NCI-H510A (cell line): Measurements from ENCODE around the gene ETFB.
"Not testable (repeated sequence)": the region's sequence is repeated elsewhere in the genome, so short reads cannot be mapped to it uniquely, and the experiment has no call there.

ENCODE experiments used
- DNase-seq: peaks from one replicate; lab custom pipeline; 2025; lab: John Stamatoyannopoulos, UW

ETFB gene

DNA sequence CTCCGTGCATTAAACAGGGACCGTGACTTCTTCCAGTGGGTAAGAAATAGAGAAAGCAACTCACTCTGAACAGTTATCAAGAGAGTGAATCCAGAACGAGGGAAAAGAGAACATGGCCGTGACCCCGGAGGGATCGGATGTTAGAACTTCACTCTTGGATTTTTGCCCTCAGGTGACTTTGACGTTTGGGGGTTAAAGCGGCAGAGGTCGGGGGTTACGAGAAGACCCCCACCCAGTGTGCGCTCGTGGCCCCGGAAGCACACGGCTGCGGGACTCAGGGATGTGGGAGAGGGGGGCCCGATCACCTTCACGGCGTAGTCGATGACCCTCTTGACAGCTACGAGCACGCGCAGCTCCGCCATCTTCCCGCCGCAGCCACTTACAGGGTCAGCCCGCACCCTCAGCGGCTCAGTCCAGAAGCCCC is at the start of gene ETFB:
TSS of gene ETFB (minus strand) at position 424 of the 424 bp plus-strand sequence. CDS start at position 362, 62 bp downstream.
- no peak for DNase-seq

DNA sequence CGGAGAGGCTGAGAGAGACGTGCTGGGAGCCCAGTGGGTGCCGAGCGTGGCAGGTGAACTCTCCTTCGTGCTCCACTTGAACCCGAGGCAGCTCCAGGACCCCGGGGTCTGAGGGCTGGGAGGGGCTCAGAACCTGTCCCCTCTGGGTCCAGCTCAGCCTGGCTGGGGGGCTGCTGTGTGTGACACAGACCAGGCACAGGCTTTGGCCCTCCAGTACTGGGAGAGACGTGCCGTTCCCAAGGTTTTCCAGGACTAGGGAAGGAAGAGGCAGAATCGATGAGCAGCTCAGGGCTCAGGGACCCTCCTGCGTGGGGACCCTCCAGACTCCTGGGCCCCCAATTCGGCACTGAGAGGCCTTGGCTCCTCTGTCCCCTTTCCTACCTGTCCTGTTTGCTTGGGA is 49.0 kb upstream of the ETFB start:
- no peak for DNase-seq

DNA sequence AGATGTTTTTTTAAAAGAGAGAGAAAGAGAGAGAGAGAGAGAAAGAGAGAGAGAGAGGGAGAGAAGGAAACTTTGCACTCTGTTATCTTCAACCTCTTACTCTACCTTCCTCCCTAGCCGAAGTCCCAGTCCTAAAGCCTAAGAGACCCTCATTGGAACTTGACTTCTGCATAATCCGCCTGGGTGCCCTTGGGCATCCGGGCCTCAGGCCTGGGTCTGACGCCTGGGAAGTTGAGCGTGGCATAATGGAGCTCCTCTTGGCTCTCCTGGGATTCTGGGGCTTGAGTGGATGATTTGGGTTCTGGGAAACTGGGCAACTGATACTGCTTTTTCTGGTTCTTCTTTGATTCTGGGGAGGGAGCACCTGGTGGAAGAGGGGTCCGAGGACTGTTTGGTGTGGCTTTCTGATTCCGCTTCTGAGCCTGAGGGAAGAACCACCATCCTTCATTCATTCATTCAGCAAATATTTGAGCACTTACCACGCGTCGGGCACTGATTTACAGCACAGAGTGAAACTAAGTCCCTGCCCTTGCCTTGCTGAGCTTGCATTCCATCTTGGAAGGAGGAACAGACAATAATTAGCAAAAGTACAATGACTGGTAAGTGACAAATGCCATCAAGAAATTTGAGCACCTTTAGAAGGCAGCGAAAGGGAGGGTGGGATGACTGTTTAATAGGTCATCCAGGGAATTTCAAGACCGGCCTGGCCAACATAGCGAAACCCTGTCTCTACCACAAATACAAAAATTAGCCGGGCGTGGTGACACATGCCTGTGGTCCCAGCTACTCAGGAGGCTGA is 45.0 kb upstream of the ETFB start:
- DNase-seq, result no peak

DNA sequence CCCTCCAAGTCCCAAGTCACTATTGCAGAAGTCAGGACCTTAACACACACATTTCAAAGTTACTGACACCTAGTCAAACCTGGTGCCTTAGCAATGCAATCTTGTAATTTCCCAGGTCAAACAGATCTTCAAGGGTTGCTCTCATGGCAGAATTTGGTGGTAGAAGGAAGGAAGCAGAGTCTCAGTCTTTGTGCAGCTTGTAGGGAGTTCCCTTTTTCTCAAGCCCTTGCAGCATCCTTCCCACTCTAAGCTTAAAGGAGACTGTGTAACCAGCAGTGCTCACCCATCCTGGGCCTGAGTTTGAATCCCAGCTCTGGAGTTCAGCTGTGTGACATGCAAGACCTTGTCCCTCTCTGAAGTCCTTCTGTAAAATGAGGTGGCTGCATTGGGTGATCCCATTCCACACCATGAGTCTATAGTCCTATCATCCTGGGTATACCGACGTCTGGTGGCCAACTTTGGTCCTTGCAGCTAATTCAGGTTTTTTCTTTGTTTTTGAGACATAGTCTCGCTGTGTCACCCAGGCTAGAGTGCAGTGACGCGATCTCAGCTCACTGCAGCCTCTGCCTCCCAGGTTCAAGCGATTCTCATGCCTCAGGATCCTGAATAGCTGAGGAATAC is 41.4 kb upstream of the ETFB start:
- DNase-seq, result no peak

DNA sequence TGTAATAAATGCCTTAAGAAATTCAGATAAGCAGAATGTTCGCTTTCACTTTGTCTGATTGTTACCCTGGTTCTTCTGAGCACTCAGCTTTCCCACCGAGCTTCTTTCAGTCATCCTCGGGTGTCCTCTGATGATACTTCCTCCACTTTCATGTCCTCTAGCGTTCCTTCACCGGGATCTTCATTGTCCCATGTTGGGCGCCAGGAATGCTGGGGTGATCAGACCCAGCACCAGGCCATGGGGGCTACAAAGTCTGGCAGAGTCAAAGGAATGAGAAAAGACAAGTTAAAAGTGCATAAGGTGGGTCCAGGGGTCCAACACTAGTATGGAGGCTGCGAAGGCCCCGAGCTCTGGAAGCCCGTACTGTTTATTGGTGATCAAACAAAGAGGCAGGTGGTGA is 35.9 kb upstream of the ETFB start:
- no peak for DNase-seq

DNA sequence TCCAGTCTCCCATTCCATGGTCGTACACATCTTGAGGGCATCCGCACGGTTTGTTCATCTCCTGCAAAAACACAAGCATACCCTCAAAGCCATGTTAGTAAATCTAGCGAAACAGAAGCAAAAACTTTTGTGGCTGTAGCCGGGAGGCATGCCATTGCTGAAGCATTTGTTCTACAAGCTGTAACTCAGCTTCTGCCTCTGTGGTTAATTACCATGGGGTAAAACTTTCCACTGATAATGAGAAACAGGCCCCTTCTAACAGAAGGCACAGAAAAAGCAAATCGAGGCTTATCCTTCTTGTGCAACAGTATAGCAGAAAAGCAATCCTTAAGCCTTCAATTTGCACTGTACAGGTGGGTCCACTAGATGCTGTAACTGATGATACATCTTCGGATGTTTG is 33.7 kb upstream of the ETFB start:
- not testable (repeated sequence) for DNase-seq

DNA sequence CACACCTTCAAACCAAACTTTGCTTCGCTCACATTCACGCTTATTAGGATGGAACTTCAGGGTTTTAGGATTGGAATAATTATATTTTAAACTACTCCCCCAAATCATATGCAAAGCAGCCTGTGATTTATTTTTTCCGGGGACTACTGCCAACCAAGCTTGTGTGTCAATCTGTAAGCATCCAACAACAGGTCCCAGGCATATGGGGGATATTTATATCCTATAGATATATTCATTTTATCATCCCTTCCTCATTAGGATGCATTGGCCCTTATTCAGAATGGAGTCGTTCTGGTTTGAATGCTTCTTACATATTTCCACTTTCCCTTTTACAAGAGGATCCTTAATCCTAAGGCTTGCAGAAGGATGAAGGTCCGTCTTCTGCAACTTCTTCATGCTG is 33.0 kb upstream of the ETFB start:
- DNase-seq, result no peak

DNA sequence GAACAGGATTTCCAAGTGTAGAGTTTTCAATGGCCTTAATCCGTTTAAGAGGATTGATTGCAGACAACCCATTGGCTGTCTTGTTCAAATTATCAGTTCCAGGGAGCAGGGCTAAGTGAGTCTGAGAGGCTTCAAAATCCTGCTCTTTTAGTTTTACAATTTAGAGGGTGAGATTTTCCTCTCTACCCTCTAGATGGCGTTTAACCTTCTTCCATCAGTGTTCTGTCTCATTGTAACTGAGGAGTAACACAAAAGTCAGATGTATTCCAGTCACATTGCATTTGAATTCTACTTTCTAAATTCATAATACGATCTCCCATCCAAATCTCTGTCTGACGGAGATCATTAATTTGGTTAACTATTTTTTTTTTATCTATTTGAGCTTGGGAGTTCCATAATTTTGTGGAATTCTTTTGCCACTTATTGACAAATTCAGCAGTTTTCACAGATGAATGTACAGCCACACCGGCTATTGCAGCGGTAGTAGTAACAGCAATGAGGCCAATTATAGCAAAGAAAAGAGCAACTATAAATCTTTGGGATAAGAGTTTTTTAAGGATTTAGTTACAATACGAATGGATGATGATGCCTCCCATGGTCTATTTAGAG is 32.0 kb upstream of the ETFB start:
- DNase-seq, result no peak

DNA sequence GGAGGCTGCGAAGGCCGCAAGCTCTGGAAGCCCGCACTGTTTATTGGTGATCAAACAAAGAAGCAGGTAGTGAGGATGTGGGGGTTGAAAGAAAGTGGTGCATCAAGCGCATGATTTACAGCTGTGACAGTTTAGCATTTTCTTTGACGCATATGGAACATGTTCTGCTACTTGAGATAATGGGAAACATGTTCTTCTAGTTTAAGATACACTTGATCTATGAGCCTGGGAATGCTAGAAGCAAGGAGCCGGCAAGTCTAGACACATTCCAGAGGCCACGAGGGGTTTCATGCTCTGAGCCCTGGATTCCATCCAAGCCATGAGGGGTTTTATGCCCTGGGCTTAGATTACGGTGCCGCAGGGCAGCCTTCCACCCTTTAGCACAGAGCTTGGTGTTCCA is 31.3 kb upstream of the ETFB start:
- DNase-seq, result not testable (repeated sequence)

DNA sequence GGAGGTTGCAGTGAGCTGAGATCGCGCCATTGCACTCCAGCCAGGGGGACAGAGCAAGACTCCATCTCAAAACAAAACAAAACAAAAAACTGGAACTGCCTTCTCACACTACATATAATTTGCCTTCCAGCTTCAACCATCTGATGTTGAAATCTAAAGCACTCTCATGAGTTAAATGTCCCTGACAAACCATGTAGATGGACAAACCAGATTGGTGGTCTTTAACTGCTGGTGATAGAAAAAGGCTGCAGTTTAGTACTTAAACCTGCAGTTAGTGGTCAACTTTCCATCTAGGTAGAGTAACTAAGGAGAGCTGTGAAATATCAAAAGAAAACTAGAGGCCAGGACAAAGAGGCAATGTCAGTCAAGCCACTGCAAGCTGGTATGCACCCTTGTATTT is 30.0 kb upstream of the ETFB start:
- no peak for DNase-seq

DNA sequence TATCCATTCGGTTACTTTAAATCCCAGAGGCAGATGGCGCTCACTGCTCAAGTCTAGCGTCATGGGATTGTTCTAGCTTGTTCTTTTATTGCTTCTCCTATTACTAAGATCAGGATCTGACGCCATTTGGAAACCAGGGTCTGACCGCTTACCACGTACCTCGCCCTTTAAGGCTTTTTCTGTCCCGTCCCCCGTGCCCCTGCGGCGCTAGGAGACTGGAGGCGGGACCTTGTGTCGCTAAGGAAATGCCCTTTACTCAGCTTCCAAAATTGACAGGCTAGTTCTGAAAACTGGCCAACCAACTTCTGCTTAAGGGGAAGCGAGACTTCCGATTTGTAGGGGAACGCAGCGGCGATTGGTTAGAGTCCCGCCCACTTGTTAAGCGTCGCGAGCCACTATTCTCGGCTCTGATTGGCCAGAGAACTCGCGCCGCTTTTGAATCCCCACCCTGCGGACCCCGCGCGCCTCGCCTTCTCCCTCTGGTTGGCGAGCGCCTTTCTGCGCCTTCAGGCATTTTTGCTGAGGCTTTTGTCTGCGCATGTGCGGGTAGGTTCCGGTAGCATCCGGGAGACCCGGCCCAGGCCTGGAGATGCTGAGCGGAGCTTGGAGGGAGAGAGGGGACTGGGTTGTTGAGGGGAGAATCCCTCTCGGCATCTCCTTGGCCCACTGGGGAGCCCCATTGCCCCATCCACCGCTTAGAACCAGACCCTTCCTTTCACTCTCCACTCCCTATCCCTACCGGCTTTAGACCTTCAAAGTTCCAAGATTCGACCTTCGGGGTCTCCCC is 28.1 kb upstream of the ETFB start:
- DNase-seq, result no peak

DNA sequence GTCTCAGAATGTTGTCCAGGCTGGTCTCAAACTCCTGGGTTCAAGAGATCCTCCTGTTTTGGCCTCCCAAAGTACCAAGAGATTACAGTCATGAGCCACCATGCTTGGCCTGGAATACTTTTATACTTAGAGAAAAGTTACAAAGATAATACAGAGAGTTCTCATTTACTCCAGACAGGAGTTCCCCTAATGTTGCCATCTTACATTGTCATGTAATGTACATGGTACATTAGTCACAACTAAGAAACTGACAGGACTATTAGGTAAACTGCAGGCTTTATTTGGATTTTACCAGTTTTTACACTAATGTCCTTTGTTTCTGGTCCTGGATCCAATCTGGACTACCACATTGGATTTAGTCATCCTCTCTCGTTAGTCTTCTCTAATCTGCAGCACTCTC is 26.5 kb upstream of the ETFB start:
- DNase-seq, result no peak

DNA sequence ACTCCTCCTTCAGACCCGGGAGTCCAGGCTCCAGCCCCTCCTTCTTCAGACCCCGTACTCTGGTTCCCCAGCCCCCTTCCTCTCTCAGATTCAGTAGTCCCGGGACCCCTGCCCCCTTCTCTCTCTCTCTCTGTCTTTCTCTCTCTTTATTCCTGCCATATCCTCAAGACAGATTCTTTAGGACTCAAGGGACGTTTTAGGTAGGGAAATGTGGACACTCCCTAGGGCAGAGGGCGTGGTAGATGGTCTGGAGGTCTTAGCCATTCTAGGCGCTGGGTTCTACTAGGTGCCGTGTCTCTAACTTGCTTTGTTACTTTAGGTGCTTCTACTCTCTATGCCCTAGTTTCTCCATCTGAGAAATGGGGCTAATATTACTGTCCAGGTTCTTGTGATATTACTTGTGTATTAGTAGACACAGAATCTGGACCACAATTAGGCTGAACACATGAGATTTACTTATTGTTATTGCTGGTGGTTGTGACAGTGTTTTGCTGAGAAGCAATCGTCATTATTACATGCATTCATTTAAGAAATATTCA is 25.0 kb upstream of the ETFB start:
- no peak for DNase-seq

DNA sequence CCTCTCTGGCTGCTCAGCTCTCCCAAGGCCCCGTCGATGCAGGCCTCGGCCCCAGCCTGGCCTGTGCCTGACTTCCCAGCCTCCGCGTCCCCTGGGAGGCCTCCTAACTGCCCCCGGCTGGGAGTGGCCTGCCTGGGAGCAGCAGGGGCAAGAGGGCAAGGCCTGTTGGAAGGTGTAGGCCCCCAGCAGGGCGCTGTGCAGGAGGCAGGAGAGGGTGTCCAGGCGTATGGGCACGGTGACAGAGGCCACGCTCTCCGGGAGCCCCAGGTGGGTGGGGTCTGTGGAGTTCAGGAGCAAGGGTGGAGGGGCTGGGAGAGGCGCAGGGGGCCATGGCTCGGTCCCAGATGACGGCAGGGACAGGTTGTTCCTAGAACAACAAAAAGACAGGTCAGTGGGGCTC is 23.0 kb upstream of the ETFB start:
- DNase-seq, result no peak

DNA sequence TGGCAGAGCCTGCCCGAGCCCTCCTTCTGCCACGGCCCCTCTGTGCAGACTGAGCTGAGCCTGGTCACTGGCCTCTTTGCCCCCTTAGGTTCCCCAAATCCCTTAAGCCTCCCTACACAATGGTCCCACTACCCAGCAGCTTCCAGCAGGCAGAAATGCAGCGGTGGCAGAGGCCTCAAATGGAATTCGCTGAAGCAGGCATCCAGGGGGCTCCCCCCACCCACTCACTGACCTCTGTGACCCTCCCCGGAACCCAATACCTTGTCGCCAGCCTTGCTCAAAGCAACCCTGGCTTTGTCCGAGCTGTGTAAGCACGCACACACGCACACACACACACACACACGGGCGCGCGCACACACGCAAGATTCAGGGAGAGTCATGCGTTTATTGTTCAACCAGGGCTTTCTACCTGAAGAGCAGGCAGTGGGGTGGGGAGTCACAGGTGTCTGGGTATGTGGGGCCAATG is 21.8 kb upstream of the ETFB start, which contains the start of gene LIM2:
TSS of gene LIM2 (minus strand) at position 51 of the 466 bp plus-strand sequence. CDS start 531 bp downstream, outside the sequence.
- no peak for DNase-seq

DNA sequence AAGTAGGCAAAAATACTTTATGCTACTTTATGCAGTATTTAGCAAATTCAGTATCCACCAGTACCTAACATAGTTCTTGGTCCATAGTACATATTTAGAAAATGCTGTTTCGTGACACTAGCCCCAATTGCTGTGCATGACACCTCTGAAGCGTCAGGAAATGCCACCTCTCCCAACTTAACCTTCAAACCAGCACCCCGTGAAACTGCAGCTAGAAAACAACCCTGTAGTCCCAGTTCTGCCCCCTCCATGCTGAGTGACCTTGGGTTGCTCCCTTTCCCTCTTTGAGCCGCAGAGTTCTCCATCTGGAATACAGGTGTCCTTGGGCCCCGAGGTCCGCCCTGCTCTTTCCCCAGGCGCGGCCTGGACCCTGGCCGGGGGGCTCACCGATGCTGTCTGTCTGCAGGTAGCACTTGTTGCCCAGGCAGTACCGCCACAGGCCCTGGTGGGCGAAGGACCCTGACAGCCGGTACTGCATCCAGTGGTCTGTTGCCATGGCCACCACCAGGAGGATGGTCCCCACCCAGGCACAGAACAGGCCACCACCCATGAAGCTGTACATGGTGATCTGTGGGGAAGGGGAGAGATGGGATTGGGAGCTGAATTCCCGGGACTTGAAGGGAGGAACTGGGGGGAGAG is 20.8 kb upstream of the ETFB start:
- DNase-seq, result no peak

DNA sequence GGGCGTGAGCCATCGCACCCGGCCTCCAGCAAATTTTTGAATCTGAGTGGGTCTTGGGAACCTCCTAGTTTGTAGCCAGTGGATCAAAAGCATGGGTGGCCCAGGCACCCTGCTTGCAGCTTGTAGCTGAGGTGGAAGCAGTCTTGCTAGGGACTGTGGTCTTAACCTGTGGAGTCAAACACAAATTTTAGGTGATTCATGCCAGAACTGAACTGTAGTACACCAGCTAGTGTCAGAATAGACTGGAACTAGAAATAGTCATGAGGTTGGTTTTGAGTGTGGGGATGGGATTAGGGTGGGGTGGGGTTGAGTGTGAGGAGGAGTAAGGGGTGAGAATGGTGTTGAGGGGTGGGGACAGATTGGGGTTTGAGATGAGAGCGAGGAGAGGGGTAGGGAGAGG is 15.8 kb upstream of the ETFB start:
- DNase-seq, result no peak

DNA sequence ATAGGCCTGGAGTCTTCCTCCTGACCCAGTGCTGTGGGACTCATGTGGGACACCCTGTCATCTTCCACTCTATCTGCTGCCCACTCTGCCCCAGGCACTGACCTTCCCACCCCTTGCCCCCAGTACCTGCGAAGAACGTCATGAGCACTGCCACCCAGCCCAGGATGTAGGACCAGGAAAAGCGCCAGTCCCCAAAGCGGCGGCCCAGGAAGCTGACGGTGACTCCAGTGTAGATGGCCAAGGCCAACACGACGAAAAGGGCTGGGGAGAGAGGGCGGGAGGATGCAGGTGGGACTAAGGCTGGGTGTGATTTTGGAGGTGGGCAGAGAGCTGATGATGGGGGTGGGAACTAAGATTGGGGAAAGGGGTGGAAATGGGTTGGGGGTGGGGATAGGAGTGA is 14.2 kb upstream of the ETFB start:
- no peak for DNase-seq

DNA sequence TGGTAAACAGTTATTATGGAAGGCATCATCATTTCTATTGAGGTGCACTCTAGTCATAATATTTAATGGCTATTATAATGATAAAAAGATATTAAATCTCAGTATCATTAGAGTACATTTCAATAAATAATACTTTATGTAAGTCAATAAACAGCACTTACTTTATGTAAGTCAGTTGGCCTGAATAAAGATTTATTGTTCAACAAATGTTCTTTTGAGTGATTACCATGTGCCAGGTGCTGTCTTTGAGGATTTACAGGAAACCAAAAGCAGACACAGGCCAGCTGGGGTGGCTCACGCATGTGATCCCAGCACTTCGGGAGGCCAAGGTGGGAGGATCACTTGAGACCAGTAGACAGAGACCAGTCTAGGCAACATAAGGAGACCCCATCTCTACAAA is 11.2 kb upstream of the ETFB start:
- no peak for DNase-seq

DNA sequence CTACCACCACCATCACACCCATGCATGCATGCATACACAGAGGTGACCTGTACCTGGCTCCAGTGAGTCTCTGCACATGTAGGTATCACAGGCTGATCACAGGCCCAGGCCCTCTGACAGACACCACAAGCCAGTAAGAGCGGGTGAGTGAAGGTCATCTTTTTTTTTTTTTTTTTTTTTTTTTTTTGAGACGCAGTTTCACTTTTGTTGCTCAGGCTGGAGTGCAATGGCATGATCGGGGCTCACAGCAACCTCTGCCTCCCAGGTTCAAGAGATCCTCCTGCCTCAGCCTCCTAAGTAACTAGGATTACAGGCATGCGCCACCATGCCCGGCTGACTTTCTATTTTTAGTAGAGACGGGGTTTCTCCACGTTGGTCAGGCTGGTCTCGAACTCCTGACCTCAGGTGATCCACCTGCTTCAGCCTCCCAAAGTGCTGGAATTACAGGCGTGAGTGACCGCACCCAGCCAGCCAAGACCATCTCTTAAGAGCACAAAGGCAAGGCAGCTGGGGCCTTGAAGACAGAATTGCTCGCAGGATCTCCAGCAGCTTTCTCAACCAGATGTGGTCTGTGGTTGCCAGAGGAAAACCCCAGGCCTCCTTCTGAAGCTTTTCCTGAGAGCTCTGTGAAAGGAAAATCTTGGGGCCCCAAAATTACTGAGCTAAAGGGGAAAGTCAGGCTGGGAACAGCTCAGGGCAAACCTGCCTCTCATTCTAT is 9.5 kb upstream of the ETFB start:
- DNase-seq, result no peak
